HepG2 (cell line): ENCODE results near the gene RREB1. TPM values are rescaled to one million over a fixed set of nuclear protein-coding genes. Genes with fewer than 3 reads are reported as not detected.
A peak's percentile ranks its signal among the peaks of the same experiment; 100 is the strongest.

Experiments used
- ARNTL ChIP-seq: sonication (generic); formaldehyde crosslinking; IDR thresholded peaks from 2 replicates; pipeline ENCODE4 v1.4.0; 2020; ENCODE audit warnings: mild to moderate bottlenecking, missing genetic modification reagents
- GMEB2 ChIP-seq: IDR thresholded peaks from 2 replicates; pipeline ENCODE4 v1.6.1; 2016; ENCODE audit warnings: missing biosample characterization, missing genetic modification reagents, low read depth
- HNF1B ChIP-seq: sonication (generic); formaldehyde crosslinking; IDR thresholded peaks from 2 replicates; pipeline ENCODE4 v1.5.1; 2020; ENCODE audit warnings: mild to moderate bottlenecking, moderate library complexity, missing genetic modification reagents
- HNRNPK ChIP-seq: fragments of 200-400 bp; formaldehyde crosslinking; IDR thresholded peaks from 2 replicates; pipeline ENCODE4 v1.6.1; 2018; ENCODE audit warnings: low read length, low read depth, moderate library complexity, mild to moderate bottlenecking; ENCODE audit not compliant: poor library complexity, severe bottlenecking
- KAT2B ChIP-seq: fragments of 150-350 bp; IDR thresholded peaks from 2 replicates; pipeline ENCODE4 v1.6.1; 2014; ENCODE audit warnings: low read depth, low read length, borderline replicate concordance
- NR2F6 ChIP-seq, 2 experiments: IDR thresholded peaks; 2 replicates each; pipeline ENCODE4 v1.6.1; 2016; ENCODE audit warnings: antibody characterized with exemption in 1 of 2, mild to moderate bottlenecking in 1 of 2
- PHF20 ChIP-seq: sonication (generic); formaldehyde crosslinking; IDR thresholded peaks from 2 replicates; pipeline ENCODE4 v1.5.0; 2020; ENCODE audit warnings: mild to moderate bottlenecking, missing genetic modification reagents
- RCOR2 ChIP-seq: IDR thresholded peaks from 2 replicates; pipeline ENCODE4 v1.6.1; 2016; ENCODE audit warnings: missing biosample characterization, missing genetic modification reagents
- SP5 ChIP-seq: IDR thresholded peaks from 2 replicates; pipeline ENCODE4 v1.6.1; 2016; ENCODE audit warnings: low read depth, borderline replicate concordance
- SRSF1 ChIP-seq: fragments of 200-400 bp; formaldehyde crosslinking; optimal IDR thresholded peaks from 2 replicates; pipeline ENCODE3; 2017; ENCODE audit warnings: mild to moderate bottlenecking, low read depth, low read length, moderate library complexity
- SSRP1 ChIP-seq: IDR thresholded peaks from 2 replicates; pipeline ENCODE4 v1.6.1; 2016; ENCODE audit warnings: control low read depth
- TERF1 ChIP-seq: sonication (generic); formaldehyde crosslinking; IDR thresholded peaks from 2 replicates; pipeline ENCODE4 v1.8.0; 2022; ENCODE audit warnings: mild to moderate bottlenecking, missing genetic modification reagents, moderate library complexity
- TFE3 ChIP-seq: IDR thresholded peaks from 2 replicates; pipeline ENCODE4 v1.6.1; 2016
- ZBTB33 ChIP-seq: sonication (generic); formaldehyde crosslinking; IDR thresholded peaks from 2 replicates; pipeline ENCODE4 v1.4.0; 2020; ENCODE audit warnings: missing genetic modification reagents
- ZNF550 ChIP-seq: sonication (generic); formaldehyde crosslinking; IDR thresholded peaks from 2 replicates; pipeline ENCODE4 v1.4.0; 2020; ENCODE audit warnings: mild to moderate bottlenecking, missing genetic modification reagents, borderline replicate concordance
- ZNF597 ChIP-seq: sonication (generic); formaldehyde crosslinking; IDR thresholded peaks from 2 replicates; pipeline ENCODE4 v1.5.0; 2020; ENCODE audit warnings: missing genetic modification reagents
- ZNF615 ChIP-seq: sonication (generic); formaldehyde crosslinking; IDR thresholded peaks from 2 replicates; pipeline ENCODE4 v1.5.0; 2020; ENCODE audit warnings: mild to moderate bottlenecking, missing genetic modification reagents, borderline replicate concordance
- ZNF670 ChIP-seq: sonication (generic); formaldehyde crosslinking; IDR thresholded peaks from 2 replicates; pipeline ENCODE4 v1.8.0; 2022; ENCODE audit warnings: mild to moderate bottlenecking, missing genetic modification reagents, borderline replicate concordance
- ZNF674 ChIP-seq: sonication (generic); formaldehyde crosslinking; IDR thresholded peaks from 2 replicates; pipeline ENCODE4 v1.5.0; 2020; ENCODE audit warnings: low read depth, mild to moderate bottlenecking, missing genetic modification reagents
- polyA plus RNA-seq, 8 experiments: library from polyadenylated mRNA; depleted of rRNA in 3 of 8; stranded (reverse) in 7 of 8; unstranded in 1 of 8; fragments of >200 nt; fragmentation: Illumina TruSeq in 4 of 8; extraction: Trizol in 4 of 8; gene quantifications; 2 replicates each; pipeline versions ENCODE4 v1.2.1 to v1.2.3, GENCODE V29; 2011 to 2016; ENCODE audit warnings: low read depth in 4 of 8, missing spikeins in 1 of 8, mixed read lengths in 1 of 8; ENCODE audit not compliant: insufficient read depth in 1 of 8
- total RNA-seq, 5 experiments: library from RNA; depleted of rRNA; stranded (reverse); fragments of >200 nt; fragmentation: Illumina TruSeq; extraction: Trizol; gene quantifications; 2 replicates each; pipeline ENCODE4 v1.2.3, GENCODE V29; 2016; ENCODE audit warnings: low read depth in 1 of 5

The RREB1 gene
- total and polyA plus RNA-seq, 2 of the 13 experiments (the other 11 are each of a cell fraction or from before 2014, with no cell fraction given): 6.1 to 23.2 TPM

- no peak for TF ChIP-seq ZNF550 (CRISPR knock-in tag)
- no peak for TF ChIP-seq SRSF1
- TF ChIP-seq NR2F6 (IDR thresholded peaks at IDR 0.05): peak; percentile 35; the same call in 1 of the 2 replicates
- peak; percentile 53; the same call in 1 of the 2 replicates for TF ChIP-seq NR2F6 (CRISPR knock-in tag; IDR thresholded peaks at IDR 0.05)
- no peak for TF ChIP-seq ZNF597
- TF ChIP-seq ZNF615 (CRISPR knock-in tag): no peak
- TF ChIP-seq ZNF670 (CRISPR knock-in tag): no peak
- TF ChIP-seq PHF20 (CRISPR knock-in tag): no peak
- TF ChIP-seq HNF1B (CRISPR knock-in tag): peak; percentile 100
- no peak for TF ChIP-seq ZNF674
- peak; percentile 63; the same call in 1 of the 2 replicates for TF ChIP-seq TFE3 (CRISPR knock-in tag)
- TF ChIP-seq GMEB2: no peak
- TF ChIP-seq HNRNPK: no peak
- no peak for TF ChIP-seq TERF1 (CRISPR knock-in tag)
- TF ChIP-seq KAT2B: no peak
- no peak for TF ChIP-seq SSRP1 (CRISPR knock-in tag)
- TF ChIP-seq RCOR2 (CRISPR knock-in tag): no peak
- peak; percentile 48; the same call in 1 of the 2 replicates for TF ChIP-seq ZBTB33 (CRISPR knock-in tag)
- TF ChIP-seq SP5 (CRISPR knock-in tag): no peak
- TF ChIP-seq ARNTL (CRISPR knock-in tag): peak; percentile 84
Observed at GRCh38 chr6:7241709-7242645, 134.2 kb downstream of the RREB1 start (continued).
